Osteocyte (in vitro differentiated cells): Measurements from ENCODE around the gene GRIK2. TPM values are rescaled to one million over a fixed set of nuclear protein-coding genes. Genes with fewer than 3 reads are reported as not detected.

Experiments
- DNase-seq: peaks from one replicate; pipeline ENCODE4 v3.0.0; 2021; ENCODE audit warnings: mixed read lengths; ENCODE audit not compliant: unreplicated experiment; ENCODE audit errors: extremely low spot score
- H3K27ac Mint-ChIP-seq: one replicate; pipeline ENCODE4 v1.8.0; 2021; ENCODE audit warnings: mild to moderate bottlenecking, mixed read lengths; ENCODE audit not compliant: unreplicated experiment
- H3K27me3 Mint-ChIP-seq: one replicate; pipeline ENCODE4 v1.8.0; 2021; ENCODE audit warnings: mixed read lengths; ENCODE audit not compliant: unreplicated experiment
- H3K36me3 Mint-ChIP-seq: one replicate; pipeline ENCODE4 v1.8.0; 2021; ENCODE audit warnings: mixed read lengths; ENCODE audit not compliant: unreplicated experiment
- H3K4me1 Mint-ChIP-seq: one replicate; pipeline ENCODE4 v1.8.0; 2021; ENCODE audit warnings: mixed read lengths; ENCODE audit not compliant: unreplicated experiment
- H3K4me3 Mint-ChIP-seq: one replicate; pipeline ENCODE4 v1.8.0; 2021; ENCODE audit warnings: mild to moderate bottlenecking, moderate library complexity, mixed read lengths; ENCODE audit not compliant: unreplicated experiment
- H3K9me3 Mint-ChIP-seq: one replicate; pipeline ENCODE4 v1.8.0; 2021; ENCODE audit warnings: mixed read lengths; ENCODE audit not compliant: unreplicated experiment
- CTCF ChIP-seq: fragments of 200-600 bp; sonication (generic); IDR thresholded peaks from 2 replicates; pipeline ENCODE4 v1.5.0; 2021; ENCODE audit warnings: antibody characterized with exemption, mild to moderate bottlenecking, moderate library complexity
- total RNA-seq: library from RNA; stranded (reverse); gene quantifications from 2 replicates; pipeline ENCODE4 v1.2.1, GENCODE V29; 2021

The GRIK2 gene
- total RNA-seq, 1 donor from 2014 or later: 7.1 TPM

- Mint-ChIP-seq H3K36me3 (peaks cover 5% of the 10 kb centered on the region), H3K9me3 (no peaks in the 10 kb centered on the region), H3K27me3 (peaks cover 4% of the 10 kb centered on the region), H3K4me1 (peaks cover 30% of the 10 kb centered on the region), H3K27ac (no peak overlapping the region), H3K4me3 (no peak overlapping the region)
- TF ChIP-seq CTCF: no peak
- no peak for DNase-seq
Observed at GRCh38 chr6:101400326-101401135, 7.0 kb downstream of the GRIK2 start.

GRCh38 chr6:101401171-101401570, 7.7 kb downstream of the GRIK2 start:
- H3K27ac Mint-ChIP-seq: no peak overlapping the region
- H3K36me3 Mint-ChIP-seq: peaks cover 5% of the 10 kb centered on the region
- peak overlapping the region; percentile 85 for H3K4me3 Mint-ChIP-seq
- TF ChIP-seq CTCF: no peak
- DNase-seq: no peak
- H3K4me1 Mint-ChIP-seq: peaks cover 30% of the 10 kb centered on the region
- peaks cover 4% of the 10 kb centered on the region for H3K27me3 Mint-ChIP-seq
- no peaks in the 10 kb centered on the region for H3K9me3 Mint-ChIP-seq

- Mint-ChIP-seq H3K4me3 (peak overlapping the region; percentile 85), H3K9me3 (no peaks in the 10 kb centered on the region), H3K27ac (peak overlapping the region; percentile 27), H3K4me1 (peaks cover 30% of the 10 kb centered on the region), H3K36me3 (peaks cover 5% of the 10 kb centered on the region), H3K27me3 (peaks cover 4% of the 10 kb centered on the region)
- DNase-seq: no peak
- TF ChIP-seq CTCF: no peak
Observed at GRCh38 chr6:101401792-101402621, 8.5 kb downstream of the GRIK2 start.

GRCh38 chr6:101402622-101403031, 9.1 kb downstream of the GRIK2 start:
- H3K36me3 Mint-ChIP-seq: peaks cover 5% of the 10 kb centered on the region
- H3K27ac Mint-ChIP-seq: no peak overlapping the region
- H3K4me1 Mint-ChIP-seq: peaks cover 30% of the 10 kb centered on the region
- peaks cover 4% of the 10 kb centered on the region for H3K27me3 Mint-ChIP-seq
- H3K9me3 Mint-ChIP-seq: no peaks in the 10 kb centered on the region
- DNase-seq: no peak
- H3K4me3 Mint-ChIP-seq: peak overlapping the region; percentile 85
- TF ChIP-seq CTCF: no peak
